ENCODE data around the gene KRT3.

The KRT3 gene

GRCh38 chr12:52817003-52817698 lies 21.2 kb upstream of the KRT3 start:
- no peaks in the 10 kb centered on the region for H3K36me3 ChIP-seq (ENCODE audit: insufficient read depth, low read depth, low read length)
- no peaks in the 10 kb centered on the region for H3K4me1 ChIP-seq (ENCODE audit: insufficient read depth, low read length)
- H3K27ac ChIP-seq (ENCODE audit: low read length), result no peak overlapping the region
- H3K27me3 ChIP-seq (ENCODE audit: insufficient read depth, low read length), result no peaks in the 10 kb centered on the region
- H3K4me3 ChIP-seq (ENCODE audit: low read length), result no peak overlapping the region
- no peaks in the 10 kb centered on the region for H3K9me3 ChIP-seq (ENCODE audit: insufficient read depth, low read depth, low read length)
- H3K9ac ChIP-seq (ENCODE audit: low read depth, low read length), result no peak overlapping the region

GRCh38 chr12:52815676-52816588 lies 20.0 kb upstream of the KRT3 start:
- H3K9me3 ChIP-seq (ENCODE audit: insufficient read depth, low read depth, low read length), result no peaks in the 10 kb centered on the region
- no peak overlapping the region for H3K27ac ChIP-seq (ENCODE audit: low read length)
- no peak overlapping the region for H3K9ac ChIP-seq (ENCODE audit: low read depth, low read length)
- no peaks in the 10 kb centered on the region for H3K36me3 ChIP-seq (ENCODE audit: insufficient read depth, low read depth, low read length)
- H3K4me1 ChIP-seq (ENCODE audit: insufficient read depth, low read length), result no peaks in the 10 kb centered on the region
- no peak overlapping the region for H3K4me3 ChIP-seq (ENCODE audit: low read length)
- no peaks in the 10 kb centered on the region for H3K27me3 ChIP-seq (ENCODE audit: insufficient read depth, low read length)

DNA sequence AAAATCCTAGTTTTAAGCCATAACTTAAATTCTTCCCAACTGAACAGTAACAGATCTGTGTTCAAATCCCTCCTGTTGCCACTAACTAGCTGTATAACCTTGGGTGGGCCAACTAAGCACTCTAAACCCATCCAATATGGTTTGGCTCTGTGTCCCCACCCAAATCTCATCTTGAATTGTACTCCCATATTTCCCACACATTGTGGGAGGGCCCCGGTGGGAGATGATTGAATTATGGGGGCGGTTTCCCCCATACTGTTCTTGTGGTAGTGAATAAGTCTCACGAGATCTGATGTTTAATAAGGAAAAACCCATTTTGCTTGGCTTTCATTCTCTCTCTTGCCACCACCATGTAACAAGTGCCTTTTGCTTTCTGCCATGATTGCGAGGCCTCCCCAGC lies 19.2 kb upstream of the KRT3 start:
- no peaks in the 10 kb centered on the region for H3K9me3 ChIP-seq (ENCODE audit: insufficient read depth, low read depth, low read length)
- no peaks in the 10 kb centered on the region for H3K27me3 ChIP-seq (ENCODE audit: insufficient read depth, low read length)
- no peak overlapping the region for H3K9ac ChIP-seq (ENCODE audit: low read depth, low read length)

GRCh38 chr12:52814710-52815155 lies 18.8 kb upstream of the KRT3 start:
- Histone ChIP-seq H3K27ac (ENCODE audit: low read length) (no peak overlapping the region), H3K27me3 (ENCODE audit: insufficient read depth, low read length) (no peaks in the 10 kb centered on the region), H3K4me3 (ENCODE audit: low read length) (no peak overlapping the region), H3K9me3 (ENCODE audit: insufficient read depth, low read depth, low read length) (no peaks in the 10 kb centered on the region), H3K9ac (ENCODE audit: low read depth, low read length) (no peak overlapping the region), H3K4me1 (ENCODE audit: insufficient read depth, low read length) (no peaks in the 10 kb centered on the region), H3K36me3 (ENCODE audit: insufficient read depth, low read depth, low read length) (no peaks in the 10 kb centered on the region)

More for the DNA sequence above, 19.2 kb upstream of the KRT3 start:
- Histone ChIP-seq H3K27ac (ENCODE audit: low read length) (no peak overlapping the region), H3K4me3 (ENCODE audit: low read length) (no peak overlapping the region), H3K36me3 (ENCODE audit: insufficient read depth, low read depth, low read length) (no peaks in the 10 kb centered on the region), H3K4me1 (ENCODE audit: insufficient read depth, low read length) (no peaks in the 10 kb centered on the region)

DNA sequence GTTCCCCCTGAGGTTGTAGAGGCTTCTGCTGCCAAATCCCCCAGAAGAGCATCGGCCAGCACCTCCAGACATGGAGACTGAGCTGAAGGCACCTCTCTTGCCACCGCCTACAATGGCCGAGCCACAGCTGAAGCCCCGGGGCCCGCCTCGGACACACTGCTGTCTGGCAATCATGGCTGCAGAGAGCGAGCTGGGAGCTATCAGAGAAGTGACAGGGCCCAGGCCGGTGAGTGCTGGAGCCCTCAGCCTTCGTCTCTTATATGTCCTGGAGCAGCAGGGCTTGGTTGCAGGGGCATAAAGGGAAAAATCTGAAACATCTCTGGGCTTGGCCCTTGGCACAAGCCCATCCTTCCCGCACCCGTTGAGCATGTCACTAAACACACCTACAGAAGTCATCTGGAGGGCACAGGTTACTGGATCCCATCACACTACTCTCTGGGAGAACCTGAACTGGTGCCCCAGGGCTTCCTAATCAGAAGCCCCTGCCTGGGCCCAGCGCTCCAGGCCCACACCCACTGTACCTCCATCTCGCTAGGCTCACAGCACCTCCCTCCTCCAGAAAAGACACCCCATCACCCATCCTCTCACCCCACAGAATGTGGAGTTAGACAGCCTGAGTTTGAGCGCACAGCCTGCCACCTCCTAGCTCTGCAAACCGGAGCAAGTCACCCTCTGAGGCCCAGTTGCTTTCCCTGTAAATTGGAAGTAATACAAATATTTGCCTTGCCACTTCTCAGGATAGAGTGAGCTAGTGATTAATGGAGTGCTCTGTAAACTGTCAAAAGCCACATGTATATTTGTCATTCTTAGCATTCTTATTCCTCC lies 18.2 kb upstream of the KRT3 start, which contains the start of gene KRT4:
TSS of gene KRT4 (minus strand) at position 232 of the 825 bp plus-strand sequence. CDS start at position 174, 58 bp downstream.
- Histone ChIP-seq H3K9me3 (ENCODE audit: insufficient read depth, low read depth, low read length) (no peaks in the 10 kb centered on the region), H3K27ac (ENCODE audit: low read length) (no peak within 1 kb of the TSS), H3K9ac (ENCODE audit: low read depth, low read length) (no peak within 1 kb of the TSS), H3K36me3 (ENCODE audit: insufficient read depth, low read depth, low read length) (no peaks in the 10 kb centered on the region), H3K27me3 (ENCODE audit: insufficient read depth, low read length) (no peaks in the 10 kb centered on the region), H3K4me3 (ENCODE audit: low read length) (no peak within 1 kb of the TSS), H3K4me1 (ENCODE audit: insufficient read depth, low read length) (no peaks in the 10 kb centered on the region)

DNA sequence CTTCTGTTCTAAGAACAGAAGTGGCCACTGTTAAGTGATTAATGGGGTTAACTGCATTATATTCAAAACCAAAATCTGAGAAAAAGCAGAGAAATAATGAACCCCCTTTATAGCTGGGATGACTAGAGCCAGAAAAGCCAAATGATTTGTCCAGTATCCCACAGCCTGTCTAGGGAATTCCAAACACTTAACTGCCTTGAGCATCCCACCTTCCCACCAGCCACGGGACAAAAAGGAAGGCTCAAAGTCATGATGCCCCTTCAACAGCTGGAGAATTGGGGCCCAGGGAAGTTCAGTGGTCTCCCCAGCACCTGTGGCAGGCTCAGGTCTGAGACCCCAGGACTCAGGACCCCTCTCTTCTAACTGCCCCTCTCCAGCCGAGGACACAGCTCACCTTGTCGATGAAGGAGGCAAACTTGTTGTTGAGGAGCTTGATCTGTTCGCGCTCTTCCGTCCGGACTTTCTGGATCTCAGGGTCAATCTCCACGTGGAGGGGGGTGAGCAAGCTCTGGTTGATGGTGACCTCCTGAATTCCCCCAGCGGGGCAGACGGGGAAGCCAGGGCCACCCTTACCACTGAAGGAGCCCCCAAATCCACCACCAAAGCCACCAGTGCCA lies 17.4 kb upstream of the KRT3 start:
- no peak overlapping the region for H3K27ac ChIP-seq (ENCODE audit: low read length)
- no peaks in the 10 kb centered on the region for H3K27me3 ChIP-seq (ENCODE audit: insufficient read depth, low read length)

GRCh38 chr12:52812749-52813148 lies 16.8 kb upstream of the KRT3 start:
- Histone ChIP-seq H3K9ac (ENCODE audit: low read depth, low read length) (no peak overlapping the region), H3K36me3 (ENCODE audit: insufficient read depth, low read depth, low read length) (no peaks in the 10 kb centered on the region), H3K4me3 (ENCODE audit: low read length) (no peak overlapping the region), H3K4me1 (ENCODE audit: insufficient read depth, low read length) (no peaks in the 10 kb centered on the region), H3K27me3 (ENCODE audit: insufficient read depth, low read length) (no peaks in the 10 kb centered on the region), H3K9me3 (ENCODE audit: insufficient read depth, low read depth, low read length) (no peaks in the 10 kb centered on the region), H3K27ac (ENCODE audit: low read length) (no peak overlapping the region)

More for the DNA sequence above, 17.4 kb upstream of the KRT3 start:
- Histone ChIP-seq H3K4me3 (ENCODE audit: low read length) (no peak overlapping the region), H3K36me3 (ENCODE audit: insufficient read depth, low read depth, low read length) (no peaks in the 10 kb centered on the region), H3K9me3 (ENCODE audit: insufficient read depth, low read depth, low read length) (no peaks in the 10 kb centered on the region), H3K9ac (ENCODE audit: low read depth, low read length) (no peak overlapping the region), H3K4me1 (ENCODE audit: insufficient read depth, low read length) (no peaks in the 10 kb centered on the region)

DNA sequence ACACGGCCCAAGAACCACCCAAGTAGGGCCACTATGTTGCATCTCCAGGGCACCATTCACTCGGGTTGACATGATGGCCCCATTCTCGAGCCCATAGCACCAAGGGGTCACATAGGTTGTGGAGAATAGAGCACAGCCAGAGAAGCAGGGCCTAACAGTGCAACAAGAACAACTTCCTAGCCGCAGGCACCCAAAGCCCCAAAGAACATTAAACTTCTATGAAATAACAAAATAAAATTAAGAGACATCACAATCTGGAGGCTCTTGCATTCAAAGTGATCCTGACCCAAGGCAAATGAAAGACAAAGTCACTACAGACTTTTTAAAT lies 16.1 kb upstream of the KRT3 start:
- Histone ChIP-seq H3K4me1 (ENCODE audit: insufficient read depth, low read length) (no peaks in the 10 kb centered on the region), H3K4me3 (ENCODE audit: low read length) (no peak overlapping the region), H3K36me3 (ENCODE audit: insufficient read depth, low read depth, low read length) (no peaks in the 10 kb centered on the region), H3K27me3 (ENCODE audit: insufficient read depth, low read length) (no peaks in the 10 kb centered on the region; the same call in 1 of the 2 replicates), H3K27ac (ENCODE audit: low read length) (no peak overlapping the region), H3K9ac (ENCODE audit: low read depth, low read length) (no peak overlapping the region), H3K9me3 (ENCODE audit: insufficient read depth, low read depth, low read length) (no peaks in the 10 kb centered on the region)

DNA sequence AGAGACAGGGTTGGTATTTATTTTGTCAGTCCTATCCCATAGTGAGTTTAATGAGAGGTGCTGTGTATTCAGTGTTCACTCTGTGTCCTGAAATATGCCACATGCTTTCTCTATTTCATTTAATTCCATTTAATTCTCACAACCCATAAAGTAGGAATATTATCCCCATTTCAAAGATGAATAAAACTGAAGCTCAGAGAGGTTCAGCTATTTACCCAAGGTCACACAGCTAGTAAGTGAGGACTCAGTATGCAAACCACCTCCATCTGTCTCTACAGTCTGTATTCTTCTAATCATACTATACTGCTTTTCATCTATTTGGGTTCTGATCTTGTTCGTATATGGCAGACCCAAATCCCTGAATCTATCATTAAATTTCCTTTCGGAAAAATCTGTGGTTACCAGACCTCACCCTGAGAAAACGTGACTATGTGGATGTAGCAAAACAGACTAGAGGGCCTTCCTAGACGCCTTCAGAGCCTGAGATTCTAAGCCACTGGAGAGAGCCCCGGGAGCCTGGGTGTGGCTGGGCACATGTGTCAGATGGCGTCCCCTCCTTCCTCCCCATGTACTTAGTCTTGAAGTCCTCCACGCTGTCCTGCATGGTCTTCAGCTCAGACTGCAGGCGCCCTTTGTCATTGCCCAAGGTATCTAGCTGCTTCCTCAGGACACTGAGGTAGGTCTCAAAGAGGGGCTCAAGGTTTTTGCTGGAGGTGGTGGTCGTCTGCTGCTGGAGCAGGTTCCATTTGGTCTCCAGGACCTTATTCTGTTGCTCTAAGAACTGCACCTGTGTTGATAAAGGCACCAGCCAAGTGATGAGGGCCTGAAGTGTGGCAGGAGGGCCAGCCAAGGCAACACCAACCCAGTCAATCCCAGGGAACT lies 15.5 kb upstream of the KRT3 start:
- no peak overlapping the region for H3K27ac ChIP-seq (ENCODE audit: low read length)
- no peaks in the 10 kb centered on the region; the same call in 1 of the 2 replicates for H3K27me3 ChIP-seq (ENCODE audit: insufficient read depth, low read length)
- no peaks in the 10 kb centered on the region for H3K9me3 ChIP-seq (ENCODE audit: insufficient read depth, low read depth, low read length)
- H3K36me3 ChIP-seq (ENCODE audit: insufficient read depth, low read depth, low read length), result no peaks in the 10 kb centered on the region
- H3K4me3 ChIP-seq (ENCODE audit: low read length), result no peak overlapping the region
- no peak overlapping the region for H3K9ac ChIP-seq (ENCODE audit: low read depth, low read length)
- H3K4me1 ChIP-seq (ENCODE audit: insufficient read depth, low read length), result no peaks in the 10 kb centered on the region

DNA sequence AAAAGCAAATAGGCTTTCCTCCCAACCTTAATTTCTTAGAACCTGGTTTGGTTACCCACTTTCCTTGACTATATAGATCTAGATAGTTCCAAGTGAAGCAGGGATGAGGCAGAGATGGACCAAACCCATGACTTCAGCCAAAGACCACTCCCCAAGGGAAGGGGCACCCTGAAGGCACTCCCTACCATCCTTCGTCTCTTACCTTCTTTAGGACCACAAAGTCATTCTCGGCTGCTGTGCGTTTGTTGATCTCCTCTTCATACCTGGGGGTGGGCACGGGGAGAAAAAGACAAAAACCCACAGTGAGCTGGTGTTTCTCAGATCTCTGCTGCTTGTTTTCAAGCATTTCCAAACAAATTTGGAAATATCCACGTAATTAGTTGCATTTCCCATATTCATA lies 14.6 kb upstream of the KRT3 start:
- no peaks in the 10 kb centered on the region; the same call in 1 of the 2 replicates for H3K27me3 ChIP-seq (ENCODE audit: insufficient read depth, low read length)
- H3K4me1 ChIP-seq (ENCODE audit: insufficient read depth, low read length), result peaks cover under 1% of the 10 kb centered on the region; the same call in 1 of the 2 replicates
- no peak overlapping the region for H3K4me3 ChIP-seq (ENCODE audit: low read length)
- no peak overlapping the region for H3K27ac ChIP-seq (ENCODE audit: low read length)
- no peaks in the 10 kb centered on the region for H3K9me3 ChIP-seq (ENCODE audit: insufficient read depth, low read depth, low read length)
- H3K9ac ChIP-seq (ENCODE audit: low read depth, low read length), result no peak overlapping the region
- H3K36me3 ChIP-seq (ENCODE audit: insufficient read depth, low read depth, low read length), result no peaks in the 10 kb centered on the region
